ENCODE measurements around the gene ETF1.
A peak's percentile ranks its signal among the peaks of the same experiment; 100 is the strongest.
"Not testable (repeated sequence)": the region's sequence is repeated elsewhere in the genome, so short reads cannot be mapped to it uniquely, and the experiment has no call there.

Gene ETF1

DNA sequence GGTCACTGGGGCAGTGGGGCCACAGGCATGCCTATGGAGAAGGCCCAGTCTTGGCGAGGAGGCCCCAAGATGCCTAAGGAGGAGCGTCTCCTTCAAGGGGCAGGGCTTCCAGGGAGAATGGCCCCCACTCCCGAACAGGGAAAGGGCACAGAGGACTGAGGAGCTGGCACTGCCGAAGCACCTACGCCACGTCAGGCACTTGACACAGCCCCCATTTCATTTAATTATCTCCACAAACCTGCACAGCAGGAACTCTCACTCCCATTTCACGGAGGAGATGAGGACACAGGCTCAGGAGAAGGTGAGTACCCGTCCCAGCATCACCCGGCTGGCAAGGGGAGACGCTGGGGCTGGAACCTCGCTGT is 51.8 kb downstream of the ETF1 start:
- DNase-seq (ENCODE audit: low read depth, low spot score), result no peak

GRCh38 chr5:138490648-138491283 is 52.3 kb downstream of the ETF1 start:
- DNase-seq (ENCODE audit: low read depth, low spot score), result no peak

GRCh38 chr5:138489683-138490061 is 53.4 kb downstream of the ETF1 start:
- DNase-seq (ENCODE audit: low read depth, low spot score), result no peak

- DNase-seq (ENCODE audit: low read depth, low spot score), result no peak
These were observed 54.5 kb downstream of the ETF1 start for GRCh38 chr5:138488481-138488945.

- DNase-seq (ENCODE audit: low read depth, low spot score), result no peak
These were observed 60.4 kb downstream of the ETF1 start for GRCh38 chr5:138482638-138483037.

GRCh38 chr5:138476918-138477317 is 66.1 kb downstream of the ETF1 start:
- no peak for DNase-seq (ENCODE audit: low read depth, low spot score)

GRCh38 chr5:138473151-138473550 is 69.9 kb downstream of the ETF1 start:
- not testable (repeated sequence) for DNase-seq (ENCODE audit: low read depth, low spot score)

DNA sequence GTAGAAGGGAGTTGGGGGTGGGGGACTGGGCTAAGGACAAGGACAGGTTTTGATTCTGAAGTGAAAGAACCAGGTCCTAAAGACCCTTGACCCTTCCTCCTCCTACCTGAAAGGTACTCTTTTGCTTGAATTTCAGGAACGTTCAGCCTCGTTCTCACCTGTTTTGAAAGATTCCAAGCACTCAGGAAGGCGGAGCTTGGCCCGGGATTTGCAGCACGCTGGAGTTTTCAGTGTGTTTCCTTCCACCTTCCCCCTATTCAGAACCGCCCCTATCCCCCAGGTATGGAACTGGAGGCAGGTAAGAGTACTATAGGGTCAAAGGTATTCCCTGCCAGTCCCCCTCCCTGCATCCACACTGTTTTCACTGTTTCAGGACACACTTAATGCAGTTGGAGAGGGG is 70.7 kb downstream of the ETF1 start:
- no peak for DNase-seq (ENCODE audit: low read depth, low spot score)

DNA sequence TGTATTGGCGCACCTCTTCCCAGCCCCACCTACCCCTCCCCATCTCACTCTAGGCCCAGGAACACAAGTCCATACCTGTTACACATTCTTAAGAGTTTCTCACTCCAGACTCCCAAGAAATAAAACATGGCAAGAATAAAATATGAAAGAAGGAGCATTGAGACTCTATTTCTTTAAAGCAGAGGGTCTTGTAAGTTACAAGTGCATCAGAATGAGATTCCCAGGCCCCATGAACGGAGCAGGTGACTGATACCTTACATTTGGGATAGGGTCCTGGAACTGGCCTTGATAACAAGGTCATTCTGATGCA is 72.0 kb downstream of the ETF1 start:
- no peak for DNase-seq (ENCODE audit: low read depth, low spot score)

GRCh38 chr5:138470322-138471051 is 72.5 kb downstream of the ETF1 start:
- no peak for DNase-seq (ENCODE audit: low read depth, low spot score)

DNA sequence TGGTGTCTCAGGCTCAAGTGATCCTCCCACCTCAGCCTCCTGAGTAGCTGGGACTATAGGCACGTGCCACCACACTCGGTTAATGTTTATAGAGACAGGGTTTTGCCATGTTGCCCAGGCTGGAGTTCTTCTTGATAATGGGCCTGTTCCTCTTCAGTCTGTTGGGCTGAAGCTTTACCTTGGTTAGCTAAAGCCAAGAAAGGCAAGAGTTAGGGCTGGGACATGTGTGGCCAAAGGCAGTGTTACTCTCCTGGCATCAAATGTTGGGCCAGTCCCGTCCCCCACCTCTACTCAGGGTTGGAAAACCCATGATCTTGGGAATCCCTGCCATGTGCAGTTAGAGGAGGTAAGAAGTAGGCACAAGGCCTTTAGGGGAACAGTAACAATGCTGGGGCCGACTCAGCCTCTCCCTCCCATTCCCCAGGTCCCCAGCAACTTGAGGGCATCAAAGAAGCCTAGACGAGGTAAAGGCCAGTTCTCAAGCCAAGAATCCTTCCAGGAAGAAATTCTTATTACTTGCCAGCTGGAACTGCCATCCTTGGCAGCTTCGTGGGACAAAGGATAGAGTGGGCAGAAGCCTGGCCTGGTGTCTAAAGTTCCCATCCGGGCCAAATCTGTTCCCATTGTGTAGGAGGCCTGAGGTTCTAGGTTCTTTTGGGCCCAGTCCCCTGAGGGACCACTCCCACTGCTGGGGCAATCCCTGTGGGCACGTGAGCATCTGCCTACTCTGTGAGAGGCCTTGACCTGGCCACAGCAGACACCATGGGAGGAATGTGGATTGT is 73.3 kb downstream of the ETF1 start:
- no peak for DNase-seq (ENCODE audit: low read depth, low spot score)

GRCh38 chr5:138468966-138469539 is 74.0 kb downstream of the ETF1 start:
- DNase-seq (ENCODE audit: low read depth, low spot score), result no peak

DNA sequence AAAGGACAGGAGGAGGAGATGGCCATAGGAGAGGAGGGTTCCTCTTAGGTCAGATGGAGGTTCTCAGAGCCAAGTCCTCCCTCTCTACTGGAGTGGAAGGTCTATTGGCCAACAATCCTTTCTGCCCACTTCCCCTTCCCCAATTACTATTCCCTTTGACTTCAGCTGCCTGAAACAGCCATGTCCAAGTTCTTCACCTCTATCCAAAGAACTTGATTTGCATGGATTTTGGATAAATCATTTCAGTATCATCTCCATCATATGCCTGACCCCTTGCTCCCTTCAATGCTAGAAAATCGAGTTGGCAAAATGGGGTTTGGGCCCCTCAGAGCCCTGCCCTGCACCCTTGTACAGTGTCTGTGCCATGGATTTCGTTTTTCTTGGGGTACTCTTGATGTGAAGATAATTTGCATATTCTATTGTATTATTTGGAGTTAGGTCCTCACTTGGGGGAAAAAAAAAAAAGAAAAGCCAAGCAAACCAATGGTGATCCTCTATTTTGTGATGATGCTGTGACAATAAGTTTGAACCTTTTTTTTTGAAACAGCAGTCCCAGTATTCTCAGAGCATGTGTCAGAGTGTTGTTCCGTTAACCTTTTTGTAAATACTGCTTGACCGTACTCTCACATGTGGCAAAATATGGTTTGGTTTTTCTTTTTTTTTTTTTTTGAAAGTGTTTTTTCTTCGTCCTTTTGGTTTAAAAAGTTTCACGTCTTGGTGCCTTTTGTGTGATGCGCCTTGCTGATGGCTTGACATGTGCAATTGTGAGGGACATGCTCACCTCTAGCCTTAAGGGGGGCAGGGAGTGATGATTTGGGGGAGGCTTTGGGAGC is 74.7 kb downstream of the ETF1 start:
- DNase-seq (ENCODE audit: low read depth, low spot score), result no peak

DNA sequence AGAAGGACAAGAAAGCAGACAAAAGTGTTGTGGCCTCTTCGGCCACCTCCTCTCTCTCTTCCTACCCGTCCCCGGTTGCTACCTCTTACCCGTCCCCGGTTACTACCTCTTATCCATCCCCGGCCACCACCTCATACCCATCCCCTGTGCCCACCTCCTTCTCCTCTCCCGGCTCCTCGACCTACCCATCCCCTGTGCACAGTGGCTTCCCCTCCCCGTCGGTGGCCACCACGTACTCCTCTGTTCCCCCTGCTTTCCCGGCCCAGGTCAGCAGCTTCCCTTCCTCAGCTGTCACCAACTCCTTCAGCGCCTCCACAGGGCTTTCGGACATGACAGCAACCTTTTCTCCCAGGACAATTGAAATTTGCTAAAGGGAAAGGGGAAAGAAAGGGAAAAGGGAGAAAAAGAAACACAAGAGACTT is 75.3 kb downstream of the ETF1 start:
- no peak for DNase-seq (ENCODE audit: low read depth, low spot score)

DNA sequence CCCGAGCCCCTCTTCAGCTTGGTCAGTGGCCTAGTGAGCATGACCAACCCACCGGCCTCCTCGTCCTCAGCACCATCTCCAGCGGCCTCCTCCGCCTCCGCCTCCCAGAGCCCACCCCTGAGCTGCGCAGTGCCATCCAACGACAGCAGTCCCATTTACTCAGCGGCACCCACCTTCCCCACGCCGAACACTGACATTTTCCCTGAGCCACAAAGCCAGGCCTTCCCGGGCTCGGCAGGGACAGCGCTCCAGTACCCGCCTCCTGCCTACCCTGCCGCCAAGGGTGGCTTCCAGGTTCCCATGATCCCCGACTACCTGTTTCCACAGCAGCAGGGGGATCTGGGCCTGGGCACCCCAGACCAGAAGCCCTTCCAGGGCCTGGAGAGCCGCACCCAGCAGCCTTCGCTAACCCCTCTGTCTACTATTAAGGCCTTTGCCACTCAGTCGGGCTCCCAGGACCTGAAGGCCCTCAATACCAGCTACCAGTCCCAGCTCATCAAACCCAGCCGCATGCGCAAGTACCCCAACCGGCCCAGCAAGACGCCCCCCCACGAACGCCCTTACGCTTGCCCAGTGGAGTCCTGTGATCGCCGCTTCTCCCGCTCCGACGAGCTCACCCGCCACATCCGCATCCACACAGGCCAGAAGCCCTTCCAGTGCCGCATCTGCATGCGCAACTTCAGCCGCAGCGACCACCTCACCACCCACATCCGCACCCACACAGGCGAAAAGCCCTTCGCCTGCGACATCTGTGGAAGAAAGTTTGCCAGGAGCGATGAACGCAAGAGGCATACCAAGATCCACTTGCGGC is 75.9 kb downstream of the ETF1 start:
- no peak for DNase-seq (ENCODE audit: low read depth, low spot score)

DNA sequence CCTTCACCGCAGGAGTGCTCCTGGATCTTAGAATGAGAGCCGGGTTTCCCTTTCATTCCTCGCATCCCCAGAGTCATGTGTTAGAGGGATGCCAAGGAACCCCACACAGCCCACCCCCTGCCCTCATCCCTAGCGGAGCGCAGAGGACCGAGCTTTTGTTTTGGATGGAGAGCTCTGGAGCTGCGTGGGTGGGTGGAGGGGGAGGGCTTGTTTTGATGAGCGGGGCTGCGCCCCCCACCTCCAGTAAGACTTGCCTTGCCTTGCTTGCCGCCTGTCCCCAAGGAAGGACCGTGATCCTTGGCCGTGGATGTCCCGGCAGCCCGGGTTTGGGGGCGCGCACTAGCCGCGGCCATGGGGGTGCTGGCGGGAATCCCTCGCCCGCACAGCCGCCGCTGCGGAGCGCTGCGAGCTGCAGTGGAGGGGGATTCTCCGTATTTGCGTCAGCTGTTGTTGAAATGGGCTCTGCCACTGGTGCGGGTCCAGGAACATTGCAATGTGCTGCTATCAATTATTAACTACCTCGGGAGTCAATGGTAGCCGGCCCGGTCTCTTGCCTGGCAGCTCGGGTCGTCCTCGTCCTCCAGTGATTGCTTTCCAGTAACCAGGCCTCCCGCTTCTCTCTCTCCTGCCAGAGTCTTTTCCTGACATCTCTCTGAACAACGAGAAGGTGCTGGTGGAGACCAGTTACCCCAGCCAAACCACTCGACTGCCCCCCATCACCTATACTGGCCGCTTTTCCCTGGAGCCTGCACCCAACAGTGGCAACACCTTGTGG is 76.7 kb downstream of the ETF1 start:
- no peak for DNase-seq (ENCODE audit: low read depth, low spot score)

DNA sequence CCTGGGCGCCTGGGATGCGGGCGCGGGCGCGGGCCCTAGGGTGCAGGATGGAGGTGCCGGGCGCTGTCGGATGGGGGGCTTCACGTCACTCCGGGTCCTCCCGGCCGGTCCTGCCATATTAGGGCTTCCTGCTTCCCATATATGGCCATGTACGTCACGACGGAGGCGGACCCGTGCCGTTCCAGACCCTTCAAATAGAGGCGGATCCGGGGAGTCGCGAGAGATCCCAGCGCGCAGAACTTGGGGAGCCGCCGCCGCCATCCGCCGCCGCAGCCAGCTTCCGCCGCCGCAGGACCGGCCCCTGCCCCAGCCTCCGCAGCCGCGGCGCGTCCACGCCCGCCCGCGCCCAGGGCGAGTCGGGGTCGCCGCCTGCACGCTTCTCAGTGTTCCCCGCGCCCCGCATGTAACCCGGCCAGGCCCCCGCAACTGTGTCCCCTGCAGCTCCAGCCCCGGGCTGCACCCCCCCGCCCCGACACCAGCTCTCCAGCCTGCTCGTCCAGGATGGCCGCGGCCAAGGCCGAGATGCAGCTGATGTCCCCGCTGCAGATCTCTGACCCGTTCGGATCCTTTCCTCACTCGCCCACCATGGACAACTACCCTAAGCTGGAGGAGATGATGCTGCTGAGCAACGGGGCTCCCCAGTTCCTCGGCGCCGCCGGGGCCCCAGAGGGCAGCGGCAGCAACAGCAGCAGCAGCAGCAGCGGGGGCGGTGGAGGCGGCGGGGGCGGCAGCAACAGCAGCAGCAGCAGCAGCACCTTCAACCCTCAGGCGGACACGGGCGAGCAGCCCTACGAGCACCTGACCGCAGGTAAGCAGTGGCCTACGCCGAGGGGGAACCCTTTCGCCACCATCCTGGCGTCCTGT is 77.5 kb downstream of the ETF1 start, which contains the start of gene EGR1:
Gene EGR1, plus strand, starts transcription at position 219 of the 864 bp plus-strand sequence. Its CDS starts 283 bp downstream, at position 502.
- DNase-seq (ENCODE audit: low read depth, low spot score), result peak; percentile 86

GRCh38 chr5:138464388-138465260 is 78.4 kb downstream of the ETF1 start:
- DNase-seq (ENCODE audit: low read depth, low spot score), result peak; percentile 94

Measured in activated CD4-positive, CD25-positive, alpha-beta regulatory T cell treated with anti-CD3 and anti-CD28 coated beads, Interleukin-2, amount 50 U/mL, for 16 hours (primary cell).